Epithelial cell of alveolus of lung (primary cell): ENCODE data around the gene PRSS56. TPM values are rescaled to one million over a fixed set of nuclear protein-coding genes. Genes with fewer than 3 reads are reported as not detected.

Experiments used
- total RNA-seq: library from RNA; depleted of rRNA; stranded (reverse); fragments of >200 nt; gene quantifications from 2 replicates; pipeline ENCODE4 v1.2.1, GENCODE V29; 2015

PRSS56 gene
- total RNA-seq: 0.48 TPM in 1 of 2 replicates, not detected in the other

DNA sequence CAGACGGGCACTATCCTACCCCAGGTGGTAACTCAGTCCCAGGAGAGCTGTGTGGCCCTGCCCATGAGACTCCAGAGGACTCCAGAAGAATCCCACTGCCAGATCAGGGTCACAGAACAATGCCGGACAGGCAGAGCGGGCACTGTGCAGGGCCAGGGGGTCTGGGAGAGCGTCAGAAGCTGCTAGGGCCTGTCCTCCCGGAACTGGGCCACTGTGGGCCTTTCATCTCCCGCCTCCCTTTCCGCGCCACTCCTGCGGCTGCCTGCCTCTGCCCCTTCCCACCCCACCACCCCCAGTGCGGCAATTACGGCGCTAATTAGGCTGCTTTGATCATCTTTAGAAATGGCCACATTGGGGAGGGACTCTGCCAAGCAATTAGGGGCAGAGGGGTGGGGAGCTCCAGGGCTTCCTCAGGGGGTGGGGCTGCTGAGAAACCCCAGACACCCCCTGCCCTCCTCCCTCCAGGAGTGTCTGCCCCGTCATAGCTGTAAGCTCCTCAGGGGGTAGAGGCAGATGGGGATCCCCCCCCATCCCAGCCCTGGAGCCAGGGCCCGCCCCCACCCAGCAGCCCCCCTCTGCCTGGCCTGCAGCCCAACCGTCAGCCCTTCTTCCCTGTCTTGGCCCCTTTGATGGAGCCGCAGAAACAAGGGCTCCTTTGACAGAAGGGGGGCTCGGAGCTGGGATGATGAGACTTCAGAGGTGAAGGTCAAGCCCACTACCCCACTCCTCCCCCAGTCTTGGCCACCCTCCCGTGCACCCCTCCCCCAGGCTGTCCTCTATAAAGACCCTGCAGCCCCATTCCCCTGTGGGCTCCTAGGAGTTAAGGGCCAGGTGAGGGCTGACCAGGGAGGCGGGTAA, at the start of gene PRSS56:
PRSS56 (plus strand) TSS at position 808 of the 858 bp plus-strand sequence. CDS start 211 bp downstream, outside the sequence.

DNA sequence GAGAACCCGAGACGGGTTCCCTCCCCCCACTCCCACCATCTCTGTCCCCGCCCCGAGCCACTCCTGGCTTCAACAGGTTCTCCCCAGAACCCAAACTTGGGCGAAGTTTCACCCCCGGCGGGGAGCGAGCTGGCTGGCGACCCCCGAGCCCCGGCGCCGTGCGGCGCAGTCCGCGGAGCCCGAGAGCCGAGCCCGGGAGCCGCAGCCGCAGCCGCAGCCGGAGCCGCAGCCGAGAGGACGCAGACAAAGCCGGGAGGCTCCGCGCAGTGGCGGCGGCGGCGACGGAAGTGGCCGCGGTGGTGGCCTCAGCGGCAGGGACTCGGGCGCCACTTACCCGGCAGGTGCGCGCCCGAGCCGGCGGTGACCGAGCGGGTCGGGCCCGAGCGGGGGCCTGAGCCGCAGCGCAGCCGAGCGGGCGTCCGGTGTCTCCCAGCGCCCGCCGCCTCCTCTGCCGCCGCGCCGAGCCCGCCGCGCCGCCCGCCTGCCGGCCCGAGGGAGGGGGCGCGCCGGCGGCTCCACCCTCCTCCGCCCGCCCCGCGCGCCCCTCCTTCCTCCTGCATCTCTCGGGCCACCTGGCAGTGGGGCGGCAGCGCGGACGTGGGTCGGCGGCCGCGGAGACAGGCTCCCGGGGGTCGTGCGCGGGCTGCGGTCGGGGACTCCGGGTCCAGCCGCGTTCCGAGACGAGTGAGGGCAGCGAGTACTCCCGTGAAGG, 32.6 kb upstream of the PRSS56 start, which contains the start of gene ECEL1:
ECEL1 (minus strand) TSS at position 450 of the 712 bp plus-strand sequence. CDS start 1,181 bp downstream, outside the sequence.

DNA sequence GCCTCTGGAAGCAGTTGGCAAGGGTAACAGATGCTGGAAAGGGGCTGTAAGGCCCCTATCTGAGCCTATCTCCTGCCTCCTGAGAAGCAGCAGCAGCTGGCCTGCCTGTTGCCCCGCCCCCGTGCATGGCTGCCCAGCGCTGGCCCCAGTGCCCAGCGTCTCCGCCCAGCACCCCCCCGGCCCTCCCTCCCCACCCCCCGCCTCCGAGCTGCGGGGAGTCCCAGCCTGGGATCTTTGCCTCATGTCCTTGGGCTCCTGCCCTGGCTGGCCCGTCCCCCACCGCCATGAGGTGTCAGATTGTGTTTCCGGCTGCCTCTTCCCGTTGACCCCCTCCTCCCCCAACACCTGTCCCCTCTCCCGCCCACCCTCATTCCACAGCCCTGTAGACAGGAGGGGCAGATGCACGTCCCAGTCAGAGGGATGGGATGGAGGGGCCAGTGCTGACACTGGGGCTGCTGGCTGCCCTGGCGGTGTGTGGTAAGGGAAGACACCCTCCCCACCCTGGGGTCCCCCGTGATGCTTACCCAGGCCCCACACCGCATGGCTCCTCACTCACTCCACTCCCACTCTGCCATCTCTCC, 5.7 kb downstream of the PRSS56 start, which contains the start of gene CHRND:
CHRND (plus strand) TSS at position 370 of the 581 bp plus-strand sequence; CDS start at position 426, 56 bp downstream.

DNA sequence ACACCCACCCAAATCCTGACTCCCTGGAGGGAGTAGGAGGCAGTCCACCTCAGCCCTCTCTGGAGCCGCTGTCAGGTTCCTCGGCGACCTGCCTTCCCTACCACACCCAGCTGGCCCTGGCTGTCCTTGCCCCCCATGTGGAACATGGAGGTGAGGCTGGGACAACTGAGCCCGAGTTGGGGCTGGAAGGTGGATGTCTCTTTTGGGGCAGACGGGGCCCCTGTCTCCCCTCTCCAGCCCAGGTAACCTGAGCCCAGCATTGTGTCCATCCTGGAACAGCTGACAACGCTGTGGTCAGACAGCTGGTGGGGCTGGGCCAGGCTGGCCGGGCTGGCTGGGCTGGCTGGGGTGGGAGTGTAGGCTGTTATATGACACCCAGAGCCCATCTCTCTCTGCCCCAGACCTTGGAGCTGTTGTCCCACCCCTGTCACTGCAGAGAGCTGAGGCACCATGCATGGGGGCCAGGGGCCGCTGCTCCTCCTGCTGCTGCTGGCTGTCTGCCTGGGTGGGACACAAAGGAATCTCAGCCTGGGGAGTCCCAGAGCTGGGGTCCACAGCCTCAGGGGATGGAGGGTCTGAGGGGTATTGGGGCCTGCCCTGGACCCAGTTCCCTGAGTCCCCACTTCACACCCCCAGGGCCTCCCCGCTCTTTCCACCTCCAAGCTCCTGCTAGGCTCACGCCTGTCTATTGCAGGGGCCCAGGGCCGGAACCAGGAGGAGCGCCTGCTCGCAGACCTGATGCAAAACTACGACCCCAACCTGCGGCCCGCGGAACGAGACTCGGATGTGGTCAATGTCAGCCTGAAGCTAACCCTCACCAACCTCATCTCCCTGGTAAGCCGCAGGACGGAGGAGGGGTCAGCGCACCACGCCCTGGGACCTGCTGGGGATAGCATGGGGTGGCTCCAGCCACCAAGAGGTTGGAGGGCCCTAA, 19.4 kb downstream of the PRSS56 start, which contains the start of gene CHRNG:
CHRNG (plus strand) TSS at position 395 of the 934 bp plus-strand sequence; CDS start at position 451, 56 bp downstream.

DNA sequence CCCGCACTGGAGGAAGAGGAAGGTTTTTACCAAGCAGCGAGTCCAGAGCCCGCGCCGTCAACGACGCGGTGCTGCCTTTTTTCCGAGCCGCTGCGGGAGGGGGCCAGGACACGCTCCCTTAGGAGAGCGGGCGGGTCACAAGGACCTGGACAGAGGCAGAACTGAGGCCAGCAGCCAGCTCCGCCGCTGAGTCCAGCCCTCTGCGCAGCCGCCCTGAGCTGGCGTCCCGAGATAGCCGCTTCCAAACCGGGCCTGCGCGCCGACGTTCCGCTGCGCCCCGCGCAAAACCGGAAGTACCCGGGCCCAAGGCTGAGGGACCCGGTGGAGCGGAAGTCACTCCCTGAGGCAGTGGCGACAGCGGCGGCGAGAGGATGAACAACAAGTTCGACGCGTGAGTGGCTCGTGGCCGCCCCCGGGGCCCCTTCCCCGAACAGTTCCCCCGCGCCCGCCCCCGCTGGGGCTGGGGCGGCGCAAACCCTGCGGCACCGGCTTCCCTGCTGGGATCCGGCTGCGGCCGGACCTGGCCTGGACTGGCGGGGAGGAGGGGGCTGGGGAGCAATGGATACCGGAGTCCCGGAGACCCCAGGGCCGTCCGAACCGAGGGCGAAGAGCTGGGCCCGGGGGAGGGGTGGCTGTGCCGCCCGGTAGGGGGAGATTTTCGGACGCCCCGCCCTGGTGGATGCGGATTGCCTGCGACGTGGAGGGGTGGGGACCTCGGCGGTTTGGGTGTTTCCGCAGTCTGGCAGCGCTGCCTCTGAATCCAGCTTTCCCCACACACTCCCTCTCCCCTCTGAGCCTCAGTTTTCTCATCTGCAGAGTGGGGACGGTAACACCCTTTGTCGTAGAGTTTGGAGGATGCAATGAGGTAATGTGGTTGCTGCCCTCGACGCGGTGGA, 30.4 kb downstream of the PRSS56 start, which contains the start of the genes EIF4E2 and TIGD1:
EIF4E2 (plus strand) TSS at position 336 of the 896 bp plus-strand sequence; CDS start at position 372, 36 bp downstream.
TIGD1 (minus strand) TSS at position 204 of the 896 bp plus-strand sequence. CDS start 675 bp downstream, outside the sequence.

Other genes starting within 250 kb of the PRSS56 start
- not detected in 2 replicates for gene ALPP, start 141.6 kb upstream of the PRSS56 start, total RNA-seq
- gene ALPG, start 113.5 kb upstream of the PRSS56 start, total RNA-seq: not detected in 2 replicates
- not detected in 2 replicates for gene ALPI, start 64.2 kb upstream of the PRSS56 start, total RNA-seq
- not detected in 2 replicates for gene ECEL1, start 32.6 kb upstream of the PRSS56 start, total RNA-seq
- 2.7 TPM in 1 of 2 replicates, not detected in the other for gene CHRND, start 5.8 kb downstream of the PRSS56 start, total RNA-seq
- gene CHRNG, start 19.3 kb downstream of the PRSS56 start, total RNA-seq: 3.3 TPM in 1 of 2 replicates, not detected in the other
- 1.9 and 5.2 TPM in 2 replicates for gene TIGD1, start 30.2 kb downstream of the PRSS56 start, total RNA-seq
- 52.2 and 72.9 TPM in 2 replicates for gene EIF4E2, start 30.3 kb downstream of the PRSS56 start, total RNA-seq
- 0.40 and 2.2 TPM in 2 replicates for gene EFHD1, start 113.2 kb downstream of the PRSS56 start, total RNA-seq
- gene GIGYF2, start 176.9 kb downstream of the PRSS56 start, total RNA-seq: 23.3 and 32.8 TPM in 2 replicates